GM21529 (cell line): ENCODE measurements around the gene GALNT2.

Experiments
- ATAC-seq: cut with Tn5 transposase; IDR thresholded peaks from one replicate; pipeline ENCODE4 v1.9.1; 2021; ENCODE audit not compliant: unreplicated experiment

Gene GALNT2

GRCh38 chr1:230066466-230067404, at the start of gene GALNT2:
Gene GALNT2 (plus strand): TSS chr1:230067238. CDS start chr1:230067281, 43 bp downstream.
- ATAC-seq = peak; percentile 86

- no peak for ATAC-seq
These were observed 46.6 kb upstream of the GALNT2 start for GRCh38 chr1:230020451-230020850.

- ATAC-seq = no peak
These were observed 44.2 kb upstream of the GALNT2 start for GRCh38 chr1:230022666-230023380.

GRCh38 chr1:230025686-230026085, 41.4 kb upstream of the GALNT2 start:
- no peak for ATAC-seq

GRCh38 chr1:230026139-230026538, 40.9 kb upstream of the GALNT2 start:
- no peak for ATAC-seq

- ATAC-seq = no peak
These were observed 40.5 kb upstream of the GALNT2 start for GRCh38 chr1:230026572-230026971.

GRCh38 chr1:230028602-230029223, 38.3 kb upstream of the GALNT2 start:
- ATAC-seq = no peak

GRCh38 chr1:230029244-230029941, 37.6 kb upstream of the GALNT2 start:
- no peak for ATAC-seq

GRCh38 chr1:230030122-230030821, 36.8 kb upstream of the GALNT2 start:
- no peak for ATAC-seq

GRCh38 chr1:230031131-230031530, 35.9 kb upstream of the GALNT2 start:
- no peak for ATAC-seq

GRCh38 chr1:230032516-230033281, 34.3 kb upstream of the GALNT2 start:
- ATAC-seq = no peak

- peak; percentile 70 for ATAC-seq
These were observed 29.8 kb upstream of the GALNT2 start for GRCh38 chr1:230037261-230037660.

GRCh38 chr1:230040440-230040839, 26.6 kb upstream of the GALNT2 start:
- ATAC-seq = no peak

- no peak for ATAC-seq
These were observed 24.0 kb upstream of the GALNT2 start for GRCh38 chr1:230043081-230043480.

- no peak for ATAC-seq
These were observed 22.3 kb upstream of the GALNT2 start for GRCh38 chr1:230044729-230045128.

- no peak for ATAC-seq
These were observed 19.7 kb upstream of the GALNT2 start for GRCh38 chr1:230047114-230047865.

GRCh38 chr1:230048322-230048721, 18.7 kb upstream of the GALNT2 start:
- ATAC-seq = no peak

- no peak for ATAC-seq
These were observed 18.1 kb upstream of the GALNT2 start for GRCh38 chr1:230048922-230049321.

GRCh38 chr1:230049731-230050130, 17.3 kb upstream of the GALNT2 start:
- no peak for ATAC-seq
